SKM-1 (cell line): ENCODE results near the gene WWC2.

Experiments used
- DNase-seq: peaks from one replicate; lab custom pipeline; 2025; ENCODE audit not compliant: unreplicated experiment; lab: John Stamatoyannopoulos, UW

The WWC2 gene

GRCh38 chr4:183349673-183350072, 250.6 kb downstream of the WWC2 start:
- DNase-seq: no peak

DNA sequence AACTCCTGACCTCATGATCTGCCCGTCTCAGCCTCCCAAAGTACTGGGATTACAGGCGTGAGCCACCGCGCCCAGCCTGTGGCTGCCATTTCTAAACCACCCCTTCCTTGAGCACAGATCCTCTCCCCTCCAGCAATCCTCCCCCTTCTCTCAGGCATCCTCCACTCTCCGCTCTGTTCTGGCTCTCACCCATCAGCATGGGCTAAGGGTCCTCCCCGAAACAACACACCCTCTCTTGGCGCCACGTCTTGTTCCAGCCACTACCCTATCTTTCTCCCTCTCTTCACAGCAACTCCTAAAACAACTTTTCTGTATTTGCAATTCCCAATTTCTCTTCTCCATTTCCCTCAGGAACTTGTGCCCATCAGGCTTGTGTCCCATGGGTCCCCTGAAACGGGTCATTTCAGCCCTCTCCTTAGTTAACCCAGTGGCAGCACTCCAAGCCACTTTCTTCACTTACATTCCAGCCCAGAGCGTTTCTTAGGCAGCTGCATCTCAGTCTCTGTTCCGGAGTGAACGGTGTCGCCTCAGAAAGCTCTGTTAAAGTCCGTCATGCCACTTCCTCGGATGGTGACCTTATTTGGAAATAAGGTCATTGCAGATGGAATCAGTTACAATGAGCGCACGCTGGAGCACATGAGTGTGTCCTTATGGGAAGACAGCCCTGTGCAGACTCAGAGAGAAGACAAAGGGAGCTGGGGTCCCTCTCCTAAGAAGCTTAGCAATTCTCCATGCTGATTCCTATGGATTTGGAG, 251.4 kb downstream of the WWC2 start:
- no peak for DNase-seq

DNA sequence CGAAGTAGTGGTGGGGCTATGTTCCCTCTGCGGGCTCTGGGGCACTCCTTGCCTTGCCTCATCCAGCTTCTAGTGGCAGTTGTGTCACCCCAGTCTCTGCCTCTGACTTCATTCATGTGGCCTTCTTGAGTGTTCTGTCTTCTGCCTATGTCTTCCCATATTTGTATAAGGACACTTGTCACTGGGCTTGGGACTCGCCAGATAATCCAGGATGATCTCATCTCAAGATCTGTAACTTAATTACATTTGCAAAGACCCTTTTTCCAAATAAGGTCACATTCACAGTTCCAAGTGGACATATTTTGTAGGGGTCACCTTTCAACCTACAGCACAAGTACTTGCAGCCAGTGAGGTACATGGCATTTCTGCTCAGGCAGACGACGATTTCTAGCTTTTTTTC, 253.5 kb downstream of the WWC2 start:
- no peak for DNase-seq

DNA sequence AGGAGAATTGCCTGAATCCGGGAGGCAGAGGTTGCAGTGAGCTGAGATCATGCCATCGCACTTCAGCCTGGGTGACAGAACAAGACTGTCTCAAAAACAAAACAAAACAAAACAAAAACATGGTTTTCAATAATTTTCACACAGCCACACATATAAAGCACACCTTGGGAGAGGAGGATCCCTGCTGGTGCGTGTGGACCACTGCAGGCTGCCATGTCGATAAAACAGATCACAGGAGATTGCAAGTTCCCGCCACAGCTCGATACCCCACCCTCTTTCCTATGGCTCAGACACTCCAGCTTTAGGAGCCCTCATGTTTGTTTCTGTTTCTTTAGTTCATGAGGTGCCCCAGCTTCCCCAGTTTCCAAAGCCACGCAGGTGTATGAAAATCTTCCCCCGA, 254.5 kb downstream of the WWC2 start:
- no peak for DNase-seq

DNA sequence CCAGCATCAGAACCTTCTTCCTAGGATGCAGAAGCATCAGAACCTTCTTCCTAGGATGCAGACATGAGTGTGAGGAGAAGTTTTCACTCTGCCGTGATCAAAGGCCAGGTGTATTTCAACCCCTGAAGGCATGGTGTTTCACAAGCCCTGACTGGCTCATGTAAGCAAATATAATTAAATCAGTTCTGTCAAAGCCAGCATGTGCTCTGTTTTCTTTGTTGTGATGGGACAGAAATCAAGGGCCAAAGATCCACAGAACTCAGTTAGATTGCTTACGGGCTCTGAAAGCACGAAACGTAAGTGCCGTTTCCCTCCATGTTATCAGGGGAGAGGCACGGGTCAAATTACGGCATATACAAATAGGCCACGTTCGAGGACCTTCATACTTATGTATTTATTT, 255.2 kb downstream of the WWC2 start:
- DNase-seq: no peak

DNA sequence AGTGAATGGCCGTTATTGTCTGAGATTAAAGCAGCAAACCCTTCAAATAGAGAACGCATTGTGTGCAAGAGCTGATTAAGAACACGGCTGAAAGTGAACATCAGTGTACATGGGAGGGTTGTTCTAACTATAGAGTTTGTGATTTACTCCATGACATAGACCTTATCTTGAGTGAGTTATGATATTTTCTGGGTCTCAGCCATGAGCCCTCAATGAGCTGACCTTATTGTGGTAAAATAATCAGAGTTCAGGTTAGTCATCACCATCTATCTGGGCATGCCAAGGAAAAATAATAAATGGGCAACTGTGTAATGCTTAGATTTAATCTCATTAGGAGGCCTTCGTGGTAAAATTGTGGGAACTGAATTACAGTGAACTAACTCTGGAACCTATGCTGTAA, 256.3 kb downstream of the WWC2 start:
- DNase-seq: no peak

DNA sequence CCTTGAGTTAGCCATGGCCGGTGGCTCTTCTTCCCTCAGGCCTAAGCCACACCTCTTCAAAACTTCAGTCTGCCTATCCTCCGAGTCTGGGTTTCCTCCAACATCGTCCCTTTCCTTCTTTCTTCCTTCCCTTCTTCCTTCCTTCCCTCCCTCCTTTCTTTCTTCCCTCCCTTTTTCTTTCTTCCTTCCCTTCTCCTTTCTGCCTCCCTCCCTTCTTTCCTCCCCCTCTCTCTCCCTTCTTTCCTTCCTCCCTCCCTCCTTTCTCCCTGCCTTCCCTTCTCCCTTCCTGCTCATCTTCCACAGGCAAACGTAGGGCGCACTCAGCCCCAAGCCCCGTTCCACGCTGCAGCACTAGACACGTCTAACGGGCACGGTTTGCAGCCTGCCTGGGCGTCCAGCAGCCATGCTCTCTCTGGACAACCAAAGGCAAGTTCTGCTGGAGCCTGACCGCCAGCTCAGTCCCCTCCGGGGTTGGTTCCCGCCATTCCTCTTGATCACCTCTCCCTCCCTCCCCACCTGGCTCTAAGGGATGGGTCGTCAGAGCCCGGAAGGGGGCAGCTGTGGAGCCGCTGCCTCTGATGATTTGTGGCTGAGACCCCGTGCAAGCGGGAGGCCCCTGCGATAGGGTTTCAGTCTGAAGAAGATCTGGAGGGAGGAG, 257.2 kb downstream of the WWC2 start:
- DNase-seq: no peak

- no peak for DNase-seq
These were observed 258.0 kb downstream of the WWC2 start for GRCh38 chr4:183356931-183357675.

- no peak for DNase-seq
These were observed 259.2 kb downstream of the WWC2 start for GRCh38 chr4:183358215-183358755.

GRCh38 chr4:183360161-183360919, 261.3 kb downstream of the WWC2 start:
- DNase-seq: no peak

DNA sequence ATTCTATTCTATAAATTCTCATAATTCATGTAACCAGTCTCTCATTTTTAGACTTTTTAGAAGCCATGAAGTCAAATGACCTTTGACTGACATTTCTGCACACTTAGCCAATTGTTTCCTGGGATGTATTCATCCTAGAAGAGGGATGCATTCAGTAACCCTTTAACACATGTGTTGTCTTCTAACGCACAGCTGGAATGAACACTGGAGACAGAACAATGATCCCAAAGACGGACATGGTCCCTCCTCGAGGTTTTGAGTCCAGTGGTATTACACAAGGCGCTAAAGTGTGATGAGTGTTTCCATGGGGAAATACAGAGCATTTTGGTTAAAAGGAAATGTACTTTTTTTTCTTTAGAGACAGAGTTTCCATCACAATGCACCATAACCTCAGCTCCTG, 263.0 kb downstream of the WWC2 start:
- no peak for DNase-seq

- no peak for DNase-seq
These were observed 264.0 kb downstream of the WWC2 start for GRCh38 chr4:183362916-183363542.

DNA sequence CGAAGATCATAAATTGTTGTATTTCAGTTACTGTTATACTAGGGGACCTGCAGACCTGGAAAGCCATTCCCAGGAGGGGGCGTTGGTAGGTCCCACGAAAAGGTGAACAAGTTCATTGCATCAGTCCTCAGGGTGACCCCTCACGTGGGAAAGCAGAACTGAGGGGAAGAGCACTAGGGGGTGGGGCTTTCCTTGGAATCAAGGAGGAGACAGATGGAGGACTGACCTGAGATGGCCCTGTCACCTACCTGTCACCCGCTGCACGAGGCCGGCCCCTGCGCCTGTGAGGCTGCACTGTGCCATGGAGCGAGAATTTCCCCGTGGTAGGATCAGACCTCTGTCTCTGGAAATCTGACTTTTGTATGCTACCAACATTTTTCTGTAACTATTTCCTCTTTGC, 265.0 kb downstream of the WWC2 start:
- DNase-seq: no peak

GRCh38 chr4:183366206-183366835, 267.3 kb downstream of the WWC2 start:
- no peak for DNase-seq

DNA sequence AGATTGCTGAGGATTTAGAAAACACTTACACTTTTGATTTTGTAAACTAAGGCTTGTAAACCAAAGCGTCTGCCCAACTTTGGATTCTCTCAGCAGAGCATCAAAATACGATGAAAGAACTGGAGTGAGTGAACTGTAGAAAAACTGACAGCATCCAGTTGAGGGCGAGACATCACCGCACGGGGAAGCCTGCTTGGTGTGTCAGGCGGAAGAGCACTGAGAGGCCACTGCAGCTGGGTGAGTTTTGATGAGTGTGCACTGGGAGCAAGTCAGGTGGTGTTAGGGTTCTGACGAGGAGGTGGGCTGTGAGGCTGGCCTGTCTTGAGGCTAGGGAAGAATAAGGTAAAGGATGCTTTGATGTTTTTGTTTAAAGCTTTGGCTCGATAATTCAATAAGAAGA, 270.0 kb downstream of the WWC2 start:
- DNase-seq: no peak
